OCI-LY1 (cell line): ENCODE measurements around the gene MYO1D.
A peak's percentile ranks its signal among the peaks of the same experiment; 100 is the strongest.

Source experiments
- H2AFZ ChIP-seq: fragments of 200-600 bp; sonication (generic), shearing (Covaris generic); 2 replicates; pipeline ENCODE4 v1.6.0; 2014; ENCODE audit warnings: antibody characterized with exemption, mild to moderate bottlenecking, low read length
- H3F3A ChIP-seq: fragments of 200-600 bp; sonication (generic), shearing (Covaris generic); 2 replicates; pipeline ENCODE4 v1.6.0; 2014; ENCODE audit warnings: mild to moderate bottlenecking, antibody characterized with exemption, low read length, moderate library complexity; ENCODE audit not compliant: insufficient read depth
- H3K27ac ChIP-seq: fragments of 200-600 bp; sonication (generic); 2 replicates; pipeline ENCODE4 v1.5.1; 2014; ENCODE audit warnings: low read length, mixed run types, mild to moderate bottlenecking, low read depth; ENCODE audit not compliant: poor library complexity, severe bottlenecking
- H3K27me3 ChIP-seq: fragments of 200-600 bp; sonication (generic); 2 replicates; pipeline ENCODE4 v1.6.0; 2014; ENCODE audit warnings: antibody characterized with exemption, mild to moderate bottlenecking, low read length, moderate library complexity; ENCODE audit not compliant: insufficient read depth
- H3K36me3 ChIP-seq: fragments of 200-600 bp; sonication (generic); 2 replicates; pipeline ENCODE4 v1.6.1; 2014; ENCODE audit warnings: mild to moderate bottlenecking, antibody characterized with exemption, low read length, moderate library complexity, mixed read lengths; ENCODE audit not compliant: insufficient read depth
- H3K4me1 ChIP-seq: fragments of 200-600 bp; sonication (generic); 2 replicates; pipeline ENCODE4 v1.5.1; 2014; ENCODE audit warnings: mild to moderate bottlenecking, low read length, moderate library complexity; ENCODE audit not compliant: insufficient read depth, severe bottlenecking
- H3K4me2 ChIP-seq: fragments of 200-600 bp; sonication (generic), shearing (Covaris generic); 2 replicates; pipeline ENCODE4 v1.6.1; 2014; ENCODE audit warnings: low read length
- H3K4me3 ChIP-seq: fragments of 200-600 bp; sonication (generic); 2 replicates; pipeline ENCODE4 v1.5.1; 2014; ENCODE audit warnings: low read length, low read depth, mild to moderate bottlenecking, mixed read lengths; ENCODE audit not compliant: poor library complexity, severe bottlenecking
- H3K79me2 ChIP-seq: fragments of 200-600 bp; shearing (Covaris generic); 2 replicates; pipeline ENCODE4 v1.6.1; 2016; ENCODE audit warnings: mixed run types, low read length, mixed read lengths; ENCODE audit not compliant: insufficient read depth
- H3K9ac ChIP-seq: fragments of 200-600 bp; sonication (generic), shearing (Covaris generic); 2 replicates; pipeline ENCODE4 v1.6.1; 2014; ENCODE audit warnings: mild to moderate bottlenecking, low read length, mixed read lengths
- H3K9me2 ChIP-seq: fragments of 200-600 bp; sonication (generic), shearing (Covaris generic); 2 replicates; pipeline ENCODE4 v1.6.1; 2014; ENCODE audit warnings: low read depth, mild to moderate bottlenecking, low read length, mixed read lengths
- H3K9me3 ChIP-seq: fragments of 200-600 bp; shearing (Covaris generic); 2 replicates; pipeline ENCODE4 v1.6.1; 2014; ENCODE audit warnings: low read length, mixed read lengths
- H4K20me1 ChIP-seq: fragments of 200-600 bp; sonication (generic), shearing (Covaris generic); 2 replicates; pipeline ENCODE4 v1.6.0; 2016; ENCODE audit warnings: mild to moderate bottlenecking, low read length; ENCODE audit not compliant: insufficient read depth
- CTCF ChIP-seq: fragments of 200-600 bp; sonication (generic), shearing (Covaris generic); IDR thresholded peaks from 2 replicates; pipeline ENCODE4 v1.5.1; 2017; ENCODE audit warnings: mild to moderate bottlenecking, antibody characterized with exemption, low read length, moderate library complexity, mixed read lengths
- EZH2 ChIP-seq: fragments of 200-600 bp; sonication (generic), shearing (Covaris generic); IDR thresholded peaks from 2 replicates; pipeline ENCODE4 v1.8.0; 2017; ENCODE audit warnings: borderline replicate concordance, mixed run types, mild to moderate bottlenecking, antibody characterized with exemption, low read length, moderate library complexity, mixed read lengths

Gene MYO1D

GRCh38 chr17:32879134-32879533, 2.2 kb upstream of the MYO1D start:
- Histone ChIP-seq H3K4me3 (no peak overlapping the region), H3K36me3 (no peaks in the 10 kb centered on the region), H3K9me3 (no peaks in the 10 kb centered on the region), H3F3A (no peaks in the 10 kb centered on the region), H4K20me1 (no peaks in the 10 kb centered on the region), H3K9me2 (no peaks in the 10 kb centered on the region), H3K9ac (no peak overlapping the region), H3K79me2 (no peaks in the 10 kb centered on the region), H3K4me2 (no peak overlapping the region), H2AFZ (no peak overlapping the region), H3K4me1 (peaks cover 7% of the 10 kb centered on the region), H3K27ac (no peak overlapping the region), H3K27me3 (no peaks in the 10 kb centered on the region; the same call in 1 of the 2 replicates)
- TF ChIP-seq CTCF (no peak), EZH2 (no peak)

- Histone ChIP-seq H2AFZ (no peak overlapping the region), H3K36me3 (no peaks in the 10 kb centered on the region), H3K79me2 (no peaks in the 10 kb centered on the region), H3K4me3 (no peak overlapping the region), H3K4me1 (peaks cover 7% of the 10 kb centered on the region), H3K9me2 (no peaks in the 10 kb centered on the region), H3K9ac (no peak overlapping the region), H3K27ac (no peak overlapping the region), H3F3A (no peaks in the 10 kb centered on the region), H3K9me3 (no peaks in the 10 kb centered on the region), H4K20me1 (no peaks in the 10 kb centered on the region), H3K27me3 (no peaks in the 10 kb centered on the region; the same call in 1 of the 2 replicates), H3K4me2 (no peak overlapping the region)
- no peak for TF ChIP-seq EZH2
These were observed 1.3 kb upstream of the MYO1D start for GRCh38 chr17:32878211-32878610.

- Histone ChIP-seq H3K4me3 (peak overlapping the region; percentile 60), H3K27ac (no peak overlapping the region), H3K4me1 (peaks cover 7% of the 10 kb centered on the region), H3K4me2 (peak overlapping the region; percentile 79), H4K20me1 (no peaks in the 10 kb centered on the region), H3K9me2 (no peaks in the 10 kb centered on the region), H3K9me3 (no peaks in the 10 kb centered on the region), H3K79me2 (no peaks in the 10 kb centered on the region), H3K9ac (peak overlapping the region; percentile 50), H3K36me3 (no peaks in the 10 kb centered on the region), H2AFZ (no peak overlapping the region; the same call in 1 of the 2 replicates), H3K27me3 (no peaks in the 10 kb centered on the region; the same call in 1 of the 2 replicates), H3F3A (no peaks in the 10 kb centered on the region)
- TF ChIP-seq CTCF (peak; percentile 48), EZH2 (no peak)
These were observed 340 bp upstream of the MYO1D start for GRCh38 chr17:32877164-32877764.

GRCh38 chr17:32875923-32876416, 954 bp downstream of the MYO1D start:
- peaks cover 7% of the 10 kb centered on the region for H3K4me1 ChIP-seq
- H3K4me3 ChIP-seq: peak overlapping the region; percentile 60
- H3K9me2 ChIP-seq: no peaks in the 10 kb centered on the region
- H3K27ac ChIP-seq: no peak overlapping the region
- no peaks in the 10 kb centered on the region for H3F3A ChIP-seq
- no peak overlapping the region for H3K9ac ChIP-seq
- H4K20me1 ChIP-seq: no peaks in the 10 kb centered on the region
- H3K27me3 ChIP-seq: no peaks in the 10 kb centered on the region; the same call in 1 of the 2 replicates
- H3K4me2 ChIP-seq: peak overlapping the region; percentile 63
- H2AFZ ChIP-seq: no peak overlapping the region
- no peak for TF ChIP-seq CTCF
- TF ChIP-seq EZH2: no peak
- H3K9me3 ChIP-seq: no peaks in the 10 kb centered on the region
- H3K79me2 ChIP-seq: no peaks in the 10 kb centered on the region
- no peaks in the 10 kb centered on the region for H3K36me3 ChIP-seq
